ENCODE data around the gene MST1R.

The MST1R gene

GRCh38 chr3:49912881-49913281 lies 9.2 kb upstream of the MST1R start (continued):
- TF ChIP-seq ISL1 (CRISPR knock-in tag; IDR thresholded peaks at IDR 0.05) (no peak), ZNF70 (CRISPR knock-in tag; IDR thresholded peaks at IDR 0.05) (no peak), ZFP3 (CRISPR knock-in tag; IDR thresholded peaks at IDR 0.05) (no peak)

- no peak for TF ChIP-seq CSRNP3 (CRISPR knock-in tag; IDR thresholded peaks at IDR 0.05)
- TF ChIP-seq TCF4 (CRISPR knock-in tag; IDR thresholded peaks at IDR 0.05; ENCODE audit: borderline replicate concordance) = no peak
- TF ChIP-seq ISL1 (CRISPR knock-in tag; IDR thresholded peaks at IDR 0.05) = no peak
- TF ChIP-seq PPARA (CRISPR knock-in tag; IDR thresholded peaks at IDR 0.05; ENCODE audit: borderline replicate concordance) = no peak
- no peak for TF ChIP-seq ZNF70 (CRISPR knock-in tag; IDR thresholded peaks at IDR 0.05)
- TF ChIP-seq TSHZ2 (CRISPR knock-in tag; IDR thresholded peaks at IDR 0.05) = no peak
- no peak for TF ChIP-seq ZFP30 (CRISPR knock-in tag; IDR thresholded peaks at IDR 0.05)
- no peak for TF ChIP-seq GLIS3 (CRISPR knock-in tag; IDR thresholded peaks at IDR 0.05)
- TF ChIP-seq BACH2 (CRISPR knock-in tag; IDR thresholded peaks at IDR 0.05; ENCODE audit: borderline replicate concordance) = no peak
- TF ChIP-seq ZC3H10 (CRISPR knock-in tag; IDR thresholded peaks at IDR 0.05) = no peak
- no peak for TF ChIP-seq CSDC2 (CRISPR knock-in tag; IDR thresholded peaks at IDR 0.05)
- TF ChIP-seq POU6F1 (CRISPR knock-in tag; IDR thresholded peaks at IDR 0.05; ENCODE audit: borderline replicate concordance, low read depth) = no peak
- no peak for ATAC-seq
These were observed 7.9 kb upstream of the MST1R start for GRCh38 chr3:49911611-49912010.

- TF ChIP-seq RARB (CRISPR knock-in tag; IDR thresholded peaks at IDR 0.05) (no peak), ESRRG (CRISPR knock-in tag; IDR thresholded peaks at IDR 0.05) (no peak), ZFP30 (CRISPR knock-in tag; IDR thresholded peaks at IDR 0.05) (no peak), PATZ1 (CRISPR knock-in tag; IDR thresholded peaks at IDR 0.05; ENCODE audit: borderline replicate concordance) (no peak), ZC3H10 (CRISPR knock-in tag; IDR thresholded peaks at IDR 0.05) (no peak), ARNTL (CRISPR knock-in tag; IDR thresholded peaks at IDR 0.05; ENCODE audit: borderline replicate concordance, low read depth) (no peak), ISL1 (CRISPR knock-in tag; IDR thresholded peaks at IDR 0.05) (no peak), POU6F1 (CRISPR knock-in tag; IDR thresholded peaks at IDR 0.05; ENCODE audit: borderline replicate concordance, low read depth) (no peak), SNAI2 (CRISPR knock-in tag; IDR thresholded peaks at IDR 0.05) (no peak), TSHZ2 (CRISPR knock-in tag; IDR thresholded peaks at IDR 0.05) (no peak), OSR1 (CRISPR knock-in tag; IDR thresholded peaks at IDR 0.05) (no peak), GLIS3 (CRISPR knock-in tag; IDR thresholded peaks at IDR 0.05) (no peak), CREB5 (CRISPR knock-in tag; IDR thresholded peaks at IDR 0.05; ENCODE audit: low read depth) (no peak), TOX (CRISPR knock-in tag; IDR thresholded peaks at IDR 0.05; ENCODE audit: borderline replicate concordance) (no peak), ZFP3 (CRISPR knock-in tag; IDR thresholded peaks at IDR 0.05) (no peak), ZNF70 (CRISPR knock-in tag; IDR thresholded peaks at IDR 0.05) (no peak), CSRNP3 (CRISPR knock-in tag; IDR thresholded peaks at IDR 0.05) (no peak)
- no peak for ATAC-seq
These were observed 7.4 kb upstream of the MST1R start for GRCh38 chr3:49911124-49911420.
